Spleen (tissue), 11 donors: ENCODE measurements around the gene SLIT3. TPM values are rescaled to one million over a fixed set of nuclear protein-coding genes. Genes with fewer than 3 reads are reported as not detected.

Experiments used
- DNase-seq: peaks from one replicate; pipeline ENCODE4 v3.0.0-alpha.2; 2020
- H3K27ac ChIP-seq, 8 donors: fragments of 200-600 bp; sonication (generic) in 7 of 8; 1 replicate in 4 of 8; 2 replicates in 4 of 8; pipeline versions ENCODE4 v1.5.0 to v1.8.0; 2016 to 2021; ENCODE audit warnings: inconsistent platforms in 4 of 8, mild to moderate bottlenecking in 4 of 8, moderate library complexity in 1 of 8
- H3K27me3 ChIP-seq, 7 donors: fragments of 200-600 bp; sonication (generic) in 6 of 7; replicated peaks in 1 of 7; 1 replicate in 4 of 7; 2 replicates in 3 of 7; pipeline versions ENCODE4 v1.5.0 to v1.8.0; 2016 to 2021; ENCODE audit warnings: inconsistent platforms in 3 of 7, mild to moderate bottlenecking in 1 of 7
- H3K36me3 ChIP-seq, 6 donors: fragments of 200-600 bp; sonication (generic) in 5 of 6; 1 replicate in 4 of 6; 2 replicates in 2 of 6; pipeline versions ENCODE4 v1.5.0 to v1.8.0; 2016 to 2021; ENCODE audit warnings: inconsistent platforms in 2 of 6
- H3K4me1 ChIP-seq, 6 donors: fragments of 200-600 bp; sonication (generic) in 5 of 6; 1 replicate in 3 of 6; 2 replicates in 3 of 6; pipeline versions ENCODE4 v1.5.0 to v1.8.0; 2016 to 2021; ENCODE audit warnings: inconsistent platforms in 3 of 6
- H3K4me3 ChIP-seq, 8 donors: fragments of 200-600 bp; sonication (generic) in 7 of 8; 1 replicate in 4 of 8; 2 replicates in 4 of 8; pipeline versions ENCODE4 v1.5.0 to v1.8.0; 2016 to 2021; ENCODE audit warnings: inconsistent platforms in 4 of 8, mild to moderate bottlenecking in 4 of 8, moderate library complexity in 2 of 8
- H3K9me3 ChIP-seq, 8 donors: fragments of 200-600 bp; sonication (generic) in 7 of 8; 1 replicate in 4 of 8; 2 replicates in 4 of 8; pipeline versions ENCODE4 v1.5.0 to v1.8.0; 2016 to 2021; ENCODE audit warnings: inconsistent platforms in 4 of 8
- CTCF ChIP-seq, 11 experiments: fragments of 200-600 bp in 7 of 11; fragments of 450-650 bp in 4 of 11; sonication (generic) in 4 of 11; IDR thresholded peaks in 8 of 11; conservative IDR thresholded peaks in 3 of 11; 1 replicate in 7 of 11; 2 replicates in 4 of 11; pipeline versions ENCODE4 v1.4.0 to v1.8.0; 2016 to 2021; ENCODE audit warnings: antibody characterized with exemption in 11 of 11, inconsistent platforms in 4 of 11, mild to moderate bottlenecking in 1 of 11
- POLR2A ChIP-seq, 3 donors: fragments of 450-650 bp; IDR thresholded peaks; one replicate each; pipeline ENCODE4 v1.5.1; 2017; ENCODE audit warnings: antibody characterized with exemption in 3 of 3, mild to moderate bottlenecking in 1 of 3
- POLR2AphosphoS5 ChIP-seq, 3 donors: sonication (generic); formaldehyde crosslinking; IDR thresholded peaks; one replicate each; pipeline ENCODE4 v1.5.1; 2017; ENCODE audit warnings: antibody characterized with exemption in 3 of 3
- WGBS, 5 donors: extraction: QIAGEN DNeasy Blood & Tissue Kit in 3 of 5; methylation state at CpG; one replicate each; pipeline versions ENCODE4 v1.1.5 to v1.1.7; 2013 to 2018; 5-methylcytosine and 5-hydroxymethylcytosine counted together
- intact Hi-C: fragments of 100-400 bp; cut with DNase I; formaldehyde crosslinking; loops from one replicate; pipeline ENCODE4 v1.15.0; 2023; ENCODE audit warnings: low total_unique reads
- polyA plus RNA-seq, 3 donors: library from polyadenylated mRNA; stranded (reverse); fragments of 200-250 nt; gene quantifications; one replicate each; pipeline ENCODE4 v1.2.1, GENCODE V29; 2013
- total RNA-seq, 7 donors: library from RNA; depleted of rRNA in 3 of 7; stranded (reverse); fragments of >200 nt in 3 of 7; fragmentation: NEBNext Ultra II Directional in 4 of 7; extraction: Animal tissue kit (Norgen Biotek cat#: 25700) in 4 of 7; gene quantifications; one replicate each; pipeline versions ENCODE4 v1.1.0 to v1.2.1, GENCODE V29; 2016 to 2021
- donor health status: healthy with polysubstance abuse.
- donor health status: DM: no; HTN: no; CAD: no; lungs with moderate emphysema.
- donor health status: DM: no; HTN: no; CAD: no.
- donor health status: Bipolar disorder and iron deficiency.
- donor health status: healthy.
- donor health status: DM: no; HTN: no; CAD: no.
- donor health status: DM: yes; HTN: yes; CAD: no.

The SLIT3 gene
- total and polyA plus RNA-seq, 10 donors = 0.33 to 54.0 (median 13.2) TPM

- H3K27me3 ChIP-seq = peaks cover 0 to 5% (median 0%) of the 10 kb centered on the region in 7 donors
- H3K4me1 ChIP-seq = peaks cover 0 to 13% (median 0%) of the 10 kb centered on the region in 6 donors
- no peak overlapping the region for H3K4me3 ChIP-seq
- no peaks in the 10 kb centered on the region for H3K36me3 ChIP-seq
- no peaks in the 10 kb centered on the region for H3K9me3 ChIP-seq
- no peak overlapping the region for H3K27ac ChIP-seq
- DNase-seq = no peak
- intact Hi-C loops = no loop called here
- TF ChIP-seq POLR2A (IDR thresholded peaks at IDR 0.05) (no peak), CTCF (IDR thresholded peaks at IDR 0.05 in 8 of 11, conservative IDR thresholded peaks at IDR 0.05 in 3 of 11) (no peak), POLR2AphosphoS5 (IDR thresholded peaks at IDR 0.05) (no peak)
Measured at GRCh38 chr5:169072233-169072632, 228.7 kb downstream of the SLIT3 start.

- H3K4me3 ChIP-seq = no peak overlapping the region
- TF ChIP-seq POLR2AphosphoS5 (IDR thresholded peaks at IDR 0.05) (no peak), POLR2A (IDR thresholded peaks at IDR 0.05) (no peak), CTCF (IDR thresholded peaks at IDR 0.05 in 8 of 11, conservative IDR thresholded peaks at IDR 0.05 in 3 of 11) (no peak)
- intact Hi-C loops = no loop called here
- H3K9me3 ChIP-seq = no peaks in the 10 kb centered on the region
- H3K27me3 ChIP-seq = peaks cover 0 to 4% (median 0%) of the 10 kb centered on the region in 7 donors
- 42 to 57% (median 49%) methylated on average over 4 of the region's 4 CpGs for WGBS, 5 donors
- H3K27ac ChIP-seq = peak overlapping the region in 2 of 8 donors; percentile 11 to 16
- H3K36me3 ChIP-seq = no peaks in the 10 kb centered on the region
- no peak for DNase-seq
- H3K4me1 ChIP-seq = peaks cover 0 to 13% (median 0%) of the 10 kb centered on the region in 6 donors
Measured at GRCh38 chr5:169070413-169070812, 230.5 kb downstream of the SLIT3 start.

- H3K9me3 ChIP-seq = no peaks in the 10 kb centered on the region
- DNase-seq = no peak
- 73 to 78% (median 75%) methylated on average over 2 of the region's 2 CpGs for WGBS, 5 donors
- H3K4me1 ChIP-seq = peaks cover 0 to 27% (median 7%) of the 10 kb centered on the region in 6 donors
- no peaks in the 10 kb centered on the region for H3K36me3 ChIP-seq
- H3K27me3 ChIP-seq = peaks cover 0 to 29% (median 0%) of the 10 kb centered on the region in 7 donors
- TF ChIP-seq POLR2A (IDR thresholded peaks at IDR 0.05) = no peak
- no peak for TF ChIP-seq POLR2AphosphoS5 (IDR thresholded peaks at IDR 0.05)
- no peak for TF ChIP-seq CTCF (IDR thresholded peaks at IDR 0.05 in 8 of 11, conservative IDR thresholded peaks at IDR 0.05 in 3 of 11)
- H3K4me3 ChIP-seq = no peak overlapping the region
- peak overlapping the region in 1 of 8 donors; percentile 28 for H3K27ac ChIP-seq
- intact Hi-C loops = no loop called here
Measured at GRCh38 chr5:169067751-169068173, 233.2 kb downstream of the SLIT3 start.

GRCh38 chr5:169065400-169065799, 235.5 kb downstream of the SLIT3 start:
- intact Hi-C loops = no loop called here
- WGBS, 5 donors = 43 to 76% (median 63%) methylated on average over 5 of the region's 5 CpGs
- no peak overlapping the region for H3K4me3 ChIP-seq
- TF ChIP-seq CTCF (IDR thresholded peaks at IDR 0.05 in 8 of 11, conservative IDR thresholded peaks at IDR 0.05 in 3 of 11) (no peak), POLR2AphosphoS5 (IDR thresholded peaks at IDR 0.05) (peak in 1 of 3 donors; percentile 10)
- peak overlapping the region in 4 of 8 donors; percentile 7 to 42 (median 13) for H3K27ac ChIP-seq
- no peaks in the 10 kb centered on the region for H3K36me3 ChIP-seq
- H3K9me3 ChIP-seq = no peaks in the 10 kb centered on the region
- no peak for DNase-seq
- peaks cover 0 to 23% (median 8%) of the 10 kb centered on the region in 6 donors for H3K4me1 ChIP-seq
- H3K27me3 ChIP-seq = peaks cover 0 to 30% (median 0%) of the 10 kb centered on the region in 7 donors
